ENCODE data around the gene TANGO6. TPM values are rescaled to one million over a fixed set of nuclear protein-coding genes. Genes with fewer than 3 reads are reported as not detected.

TANGO6 gene
- polyA plus RNA-seq, 1 donor (not counting 4 experiments of a cell fraction or from before 2014, with no cell fraction given), result 13.1 TPM

- Histone ChIP-seq H3K36me3 (ENCODE audit: control insufficient read depth in 2 of 2, extremely low read depth in 1 of 2, insufficient read depth in 2 of 2, low read length in 2 of 2) (peaks cover 1 to 5% of the 10 kb centered on the region in 2 experiments), H4K20me1 (ENCODE audit: control insufficient read depth, extremely low read depth, insufficient read depth, low read length) (no peaks in the 10 kb centered on the region), H3K4me2 (ENCODE audit: control insufficient read depth, extremely low read depth, insufficient read depth, low read depth, low read length) (no peak overlapping the region), H3K9me3 (ENCODE audit: control insufficient read depth, low read depth, low read length) (no peaks in the 10 kb centered on the region), H2AFZ (ENCODE audit: control insufficient read depth, low read length) (no peak overlapping the region), H3K9me1 (ENCODE audit: control insufficient read depth, extremely low read depth, insufficient read depth, low read length) (no peaks in the 10 kb centered on the region), H3K4me1 (ENCODE audit: control insufficient read depth, extremely low read depth, insufficient read depth, low read length) (peaks cover 7% of the 10 kb centered on the region), H3K27me3 (ENCODE audit: control insufficient read depth, extremely low read depth, insufficient read depth, low read length) (no peaks in the 10 kb centered on the region), H3K79me2 (ENCODE audit: control insufficient read depth, insufficient read depth, low read length) (no peaks in the 10 kb centered on the region), H3K4me3 (ENCODE audit: control insufficient read depth in 2 of 3, extremely low read depth in 1 of 3, insufficient read depth in 2 of 3, low read depth in 1 of 3, low read length in 3 of 3) (no peak overlapping the region), H3K9ac (ENCODE audit: control insufficient read depth, extremely low read depth, insufficient read depth, low read length) (no peak overlapping the region), H3K27ac (ENCODE audit: control insufficient read depth, insufficient read depth, low read length) (no peak overlapping the region)
- dilution Hi-C loops (cut with MboI; ENCODE audit: extremely low pct_ligation_motif_present, low sequenced_read_pairs), result no loop called here
- DNase-seq (ENCODE audit: low read depth, low spot score), result no peak
- peak; percentile 18 to 69 (median 29) for TF ChIP-seq CTCF (optimal IDR thresholded peaks at IDR 0.05 in 1 of 3, IDR thresholded peaks at IDR 0.05 in 1 of 3, conservative IDR thresholded peaks at IDR 0.05 in 1 of 3; ENCODE audit: extremely low read depth in 1 of 3, insufficient read depth in 2 of 3, low read length in 3 of 3)
- no peak for TF ChIP-seq EZH2 (IDR thresholded peaks at IDR 0.05; ENCODE audit: low read length)
- FAIRE-seq, result peak; percentile 23
These were observed 129.4 kb downstream of the TANGO6 start for GRCh38 chr16:68972720-68973119.

DNA sequence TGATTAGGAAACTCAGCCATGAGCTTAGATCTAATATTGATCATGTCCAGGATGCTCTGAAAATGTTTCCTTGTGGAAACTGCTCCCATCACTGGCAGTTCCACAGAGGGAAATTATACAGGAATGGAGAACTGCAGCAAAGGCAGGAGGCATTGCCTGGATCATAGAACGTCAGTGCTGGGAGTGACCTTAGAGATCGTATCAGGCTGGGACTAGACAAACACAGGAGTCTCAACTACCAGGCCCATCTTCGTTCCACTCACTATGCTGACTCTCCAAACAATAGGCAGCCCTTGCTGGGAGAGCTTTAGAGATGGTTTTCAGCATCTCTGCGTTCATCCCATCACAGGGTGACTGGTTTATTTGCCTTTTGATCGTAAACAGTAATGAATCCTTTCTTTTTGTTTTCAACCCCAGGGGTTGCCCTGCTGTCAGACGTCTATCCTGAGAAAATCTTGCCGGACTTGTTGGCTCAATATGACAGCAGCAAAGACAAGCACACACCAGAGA is 130.3 kb downstream of the TANGO6 start:
- no peak overlapping the region for H3K9ac ChIP-seq (ENCODE audit: control insufficient read depth, extremely low read depth, insufficient read depth, low read length)
- FAIRE-seq (no peak), DNase-seq (ENCODE audit: low read depth, low spot score) (no peak)
- H3K4me3 ChIP-seq (ENCODE audit: control insufficient read depth in 2 of 3, extremely low read depth in 1 of 3, insufficient read depth in 2 of 3, low read depth in 1 of 3, low read length in 3 of 3), result no peak overlapping the region
- H3K36me3 ChIP-seq (ENCODE audit: control insufficient read depth in 2 of 2, extremely low read depth in 1 of 2, insufficient read depth in 2 of 2, low read length in 2 of 2), result peaks cover 1 to 5% of the 10 kb centered on the region in 2 experiments
- H3K9me3 ChIP-seq (ENCODE audit: control insufficient read depth, low read depth, low read length), result no peaks in the 10 kb centered on the region
- no peak for TF ChIP-seq EZH2 (IDR thresholded peaks at IDR 0.05; ENCODE audit: low read length)
- no peak for TF ChIP-seq CTCF (optimal IDR thresholded peaks at IDR 0.05 in 1 of 3, IDR thresholded peaks at IDR 0.05 in 1 of 3, conservative IDR thresholded peaks at IDR 0.05 in 1 of 3; ENCODE audit: extremely low read depth in 1 of 3, insufficient read depth in 2 of 3, low read length in 3 of 3)
- H3K27me3 ChIP-seq (ENCODE audit: control insufficient read depth, extremely low read depth, insufficient read depth, low read length), result no peaks in the 10 kb centered on the region
- H2AFZ ChIP-seq (ENCODE audit: control insufficient read depth, low read length), result no peak overlapping the region
- H3K27ac ChIP-seq (ENCODE audit: control insufficient read depth, insufficient read depth, low read length), result no peak overlapping the region
- H3K4me2 ChIP-seq (ENCODE audit: control insufficient read depth, extremely low read depth, insufficient read depth, low read depth, low read length), result no peak overlapping the region
- no peaks in the 10 kb centered on the region for H3K79me2 ChIP-seq (ENCODE audit: control insufficient read depth, insufficient read depth, low read length)
- H3K9me1 ChIP-seq (ENCODE audit: control insufficient read depth, extremely low read depth, insufficient read depth, low read length), result no peaks in the 10 kb centered on the region
- dilution Hi-C loops (cut with MboI; ENCODE audit: extremely low pct_ligation_motif_present, low sequenced_read_pairs), result no loop called here
- no peaks in the 10 kb centered on the region for H4K20me1 ChIP-seq (ENCODE audit: control insufficient read depth, extremely low read depth, insufficient read depth, low read length)
- peaks cover 7% of the 10 kb centered on the region for H3K4me1 ChIP-seq (ENCODE audit: control insufficient read depth, extremely low read depth, insufficient read depth, low read length)

Data from keratinocyte (primary cell).